Transverse colon (tissue), 4 donors: ENCODE results near the gene CHRM4. TPM values are rescaled to one million over a fixed set of nuclear protein-coding genes. Genes with fewer than 3 reads are reported as not detected.
A peak's percentile ranks its signal among the peaks of the same experiment; 100 is the strongest.

Experiments used
- DNase-seq: peaks from one replicate; pipeline ENCODE4 v3.0.0-alpha.2; 2019
- H3K27ac ChIP-seq, 4 donors: fragments of 200-600 bp; sonication (generic); 2 replicates each; pipeline ENCODE4 v1.5.1; 2016 to 2018; ENCODE audit warnings: inconsistent platforms in 4 of 4
- H3K27me3 ChIP-seq: fragments of 200-600 bp; sonication (generic); 2 replicates; pipeline ENCODE4 v1.5.1; 2017; ENCODE audit warnings: inconsistent platforms
- H3K36me3 ChIP-seq, 4 donors: fragments of 200-600 bp; sonication (generic); 2 replicates each; pipeline ENCODE4 v1.5.1; 2017 to 2019; ENCODE audit warnings: inconsistent platforms in 4 of 4
- H3K4me1 ChIP-seq, 4 donors: fragments of 200-600 bp; sonication (generic); 2 replicates each; pipeline ENCODE4 v1.5.1; 2017 to 2020; ENCODE audit warnings: inconsistent platforms in 4 of 4
- H3K4me3 ChIP-seq, 4 donors: fragments of 200-600 bp; sonication (generic); 1 replicate in 1 of 4; 2 replicates in 3 of 4; pipeline versions ENCODE4 v1.5.1 to v1.6.1; 2017 to 2019; ENCODE audit warnings: inconsistent platforms in 4 of 4
- H3K9me3 ChIP-seq, 2 donors: fragments of 200-600 bp; sonication (generic); 2 replicates each; pipeline ENCODE4 v1.5.1; 2017 to 2019; ENCODE audit warnings: inconsistent platforms in 2 of 2
- EP300 ChIP-seq: sonication (generic); formaldehyde crosslinking; IDR thresholded peaks from one replicate; pipeline ENCODE4 v1.6.1; 2017; ENCODE audit warnings: antibody characterized with exemption, low read depth
- POLR2A ChIP-seq: fragments of 450-650 bp; IDR thresholded peaks from one replicate; pipeline ENCODE4 v1.6.1; 2016; ENCODE audit warnings: antibody characterized with exemption, mild to moderate bottlenecking, moderate library complexity
- POLR2AphosphoS5 ChIP-seq, 3 donors: sonication (generic); formaldehyde crosslinking; IDR thresholded peaks; one replicate each; pipeline ENCODE4 v1.6.1; 2016; ENCODE audit warnings: antibody characterized with exemption in 3 of 3
- WGBS, 2 donors: methylation state at CpG; one replicate each; pipeline ENCODE4 v1.1.5; 2018; ENCODE audit warnings: low coverage in 1 of 2; 5-methylcytosine and 5-hydroxymethylcytosine counted together
- in situ Hi-C, 4 donors: fragments of 200-750 bp; cut with MboI; loops; one replicate each; pipeline versions ENCODE4 v1.15.0 to v1.15.1; 2017; ENCODE audit warnings: low sequenced_read_pairs in 3 of 4, low pct_ligation_motif_present in 1 of 4, low pct_unique_long_range_greater_than_20kb in 1 of 4
- intact Hi-C: fragments of 100-400 bp; cut with DNase I; formaldehyde crosslinking; loops from one replicate; pipeline ENCODE4 v1.15.1; 2023; ENCODE audit warnings: low total_unique reads
- total RNA-seq, 4 donors: library from RNA; depleted of rRNA; stranded (reverse); fragments of >200 nt; gene quantifications; one replicate each; pipeline ENCODE4 v1.1.0, GENCODE V29; 2016
- TF ChIP-seq, protein P1 (sequence below), 5 experiments: fragments of 200-600 bp in 3 of 5; fragments of 450-650 bp in 2 of 5; sonication (generic) in 3 of 5; IDR thresholded peaks; 1 replicate in 2 of 5; 2 replicates in 3 of 5; pipeline ENCODE4 v1.5.1; 2016 to 2017; ENCODE audit warnings: antibody characterized with exemption in 5 of 5, inconsistent platforms in 3 of 5, mild to moderate bottlenecking in 2 of 5, moderate library complexity in 1 of 5

CHRM4 gene
- total RNA-seq, 4 donors from 2014 or later = 0.82 to 3.3 TPM; not detected in 2

DNA sequence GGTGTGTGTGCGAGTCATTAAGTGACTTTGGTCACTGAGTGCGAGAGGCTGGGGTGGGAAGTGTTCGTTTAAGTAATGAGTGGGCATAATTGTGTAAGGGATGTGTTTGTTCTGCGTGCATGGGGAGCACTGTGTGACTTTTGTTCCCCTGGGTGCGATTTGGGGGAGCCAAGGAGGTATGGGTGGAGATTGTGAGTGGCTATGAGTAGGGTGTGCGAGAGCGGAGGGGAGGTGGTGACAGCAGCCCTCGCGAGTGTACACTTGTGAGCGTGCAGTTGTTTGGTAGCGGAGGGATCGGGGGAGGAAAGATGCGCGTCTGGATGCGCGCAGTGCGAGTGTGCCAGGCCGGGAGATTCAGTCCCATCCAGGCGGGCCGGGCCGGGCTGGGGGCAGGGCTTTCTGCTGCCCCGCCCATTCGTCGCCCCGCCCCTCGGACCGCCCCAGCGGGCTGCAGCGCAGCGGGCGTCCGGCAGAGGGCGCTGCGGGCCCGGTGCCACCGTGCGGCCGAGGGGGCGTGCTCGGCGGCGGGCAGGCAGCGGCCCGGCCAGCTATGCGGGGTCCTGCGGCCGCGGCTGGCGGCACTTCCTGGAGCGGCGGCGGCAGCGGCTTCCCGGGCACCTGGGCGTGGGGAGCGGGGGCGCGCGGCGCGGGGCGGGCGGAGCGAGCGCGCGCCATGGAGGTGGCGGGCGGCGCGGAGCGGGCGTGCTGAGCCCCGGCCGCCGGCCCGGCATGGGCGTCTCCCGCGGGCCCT lies 44.5 kb downstream of the CHRM4 start, which contains the start of gene DGKZ:
Gene DGKZ (plus strand): TSS at position 578 of the 751 bp plus-strand sequence. CDS start 197 bp downstream, outside the sequence.
- intact Hi-C loops (no loop called here), in situ Hi-C loops (no loop called here)
- H3K4me1 ChIP-seq = peaks cover 16 to 39% (median 24%) of the 10 kb centered on the region in 4 donors
- H3K27ac ChIP-seq = peak within 1 kb of the TSS; percentile 68 to 76 (median 74)
- peak within 1 kb of the TSS; percentile 65 to 86 (median 71) for H3K4me3 ChIP-seq
- 7 to 29% methylated on average over 7 to 48 of the region's 80 CpGs for WGBS, 2 donors
- TF ChIP-seq, protein P1, sequence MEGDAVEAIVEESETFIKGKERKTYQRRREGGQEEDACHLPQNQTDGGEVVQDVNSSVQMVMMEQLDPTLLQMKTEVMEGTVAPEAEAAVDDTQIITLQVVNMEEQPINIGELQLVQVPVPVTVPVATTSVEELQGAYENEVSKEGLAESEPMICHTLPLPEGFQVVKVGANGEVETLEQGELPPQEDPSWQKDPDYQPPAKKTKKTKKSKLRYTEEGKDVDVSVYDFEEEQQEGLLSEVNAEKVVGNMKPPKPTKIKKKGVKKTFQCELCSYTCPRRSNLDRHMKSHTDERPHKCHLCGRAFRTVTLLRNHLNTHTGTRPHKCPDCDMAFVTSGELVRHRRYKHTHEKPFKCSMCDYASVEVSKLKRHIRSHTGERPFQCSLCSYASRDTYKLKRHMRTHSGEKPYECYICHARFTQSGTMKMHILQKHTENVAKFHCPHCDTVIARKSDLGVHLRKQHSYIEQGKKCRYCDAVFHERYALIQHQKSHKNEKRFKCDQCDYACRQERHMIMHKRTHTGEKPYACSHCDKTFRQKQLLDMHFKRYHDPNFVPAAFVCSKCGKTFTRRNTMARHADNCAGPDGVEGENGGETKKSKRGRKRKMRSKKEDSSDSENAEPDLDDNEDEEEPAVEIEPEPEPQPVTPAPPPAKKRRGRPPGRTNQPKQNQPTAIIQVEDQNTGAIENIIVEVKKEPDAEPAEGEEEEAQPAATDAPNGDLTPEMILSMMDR (IDR thresholded peaks at IDR 0.05) = peak in 4 of 5 experiments; percentile 58 to 80 (median 70)
- no peak for TF ChIP-seq POLR2A
- peak in 2 of 3 donors; percentile 37 to 41 for TF ChIP-seq POLR2AphosphoS5 (IDR thresholded peaks at IDR 0.05)
- no peaks in the 10 kb centered on the region for H3K36me3 ChIP-seq
- no peaks in the 10 kb centered on the region for H3K9me3 ChIP-seq
- H3K27me3 ChIP-seq = no peaks in the 10 kb centered on the region
- DNase-seq = peak; percentile 90

- Histone ChIP-seq H3K27ac (peak overlapping the region; percentile 51 to 58 (median 57)), H3K4me1 (peaks cover 13 to 30% (median 20%) of the 10 kb centered on the region in 4 donors), H3K36me3 (no peaks in the 10 kb centered on the region), H3K9me3 (no peaks in the 10 kb centered on the region), H3K27me3 (no peaks in the 10 kb centered on the region), H3K4me3 (peak overlapping the region in 3 of 4 donors; percentile 4 to 37 (median 14))
- WGBS, 2 donors = 76% methylated on average over 7 of the region's 10 CpGs; no CpG with 5 or more reads in 1 of the 2 donors
- DNase-seq = no peak
- in situ Hi-C loops (no loop called here), intact Hi-C loops (no loop called here)
- TF ChIP-seq POLR2A (no peak), EP300 (no peak), POLR2AphosphoS5 (IDR thresholded peaks at IDR 0.05) (no peak)
- TF ChIP-seq, protein P1 (IDR thresholded peaks at IDR 0.05) = no peak
Measured at GRCh38 chr11:46345881-46346484, 45.6 kb downstream of the CHRM4 start.

DNA sequence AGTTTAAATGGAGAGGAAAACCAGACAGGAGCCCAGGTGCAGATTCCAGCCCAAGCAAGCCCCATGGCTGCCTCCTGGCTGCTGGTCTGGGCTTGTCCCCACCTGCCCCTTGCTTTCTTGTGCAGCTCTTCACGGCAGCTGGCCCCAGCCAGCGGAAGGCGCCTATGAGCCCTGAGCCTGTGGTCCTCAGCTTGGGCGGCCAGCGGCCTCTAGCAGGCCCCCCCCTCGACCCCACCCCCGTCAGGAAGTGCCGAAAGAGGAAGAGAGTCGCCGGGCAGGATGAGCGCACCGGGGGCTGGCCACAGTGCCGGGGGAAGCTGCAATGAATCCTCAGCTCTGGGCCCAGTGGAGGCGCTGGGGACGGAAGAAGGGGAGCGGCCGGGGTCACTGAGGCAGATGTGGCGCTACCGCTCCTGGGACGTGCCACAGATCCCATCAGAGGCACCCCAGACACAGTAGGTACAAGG lies 46.4 kb downstream of the CHRM4 start:
- intact Hi-C loops (no loop called here), in situ Hi-C loops (no loop called here)
- peaks cover 13 to 29% (median 19%) of the 10 kb centered on the region in 4 donors for H3K4me1 ChIP-seq
- peak overlapping the region in 3 of 4 donors; percentile 4 to 37 (median 14) for H3K4me3 ChIP-seq
- H3K9me3 ChIP-seq = no peaks in the 10 kb centered on the region
- peak; percentile 43 for DNase-seq
- peak overlapping the region; percentile 51 to 58 (median 57) for H3K27ac ChIP-seq
- H3K27me3 ChIP-seq = no peaks in the 10 kb centered on the region
- WGBS, 2 donors = 67 to 80% methylated on average over 2 to 20 of the region's 20 CpGs
- peak; percentile 24 for TF ChIP-seq POLR2A
- no peak for TF ChIP-seq EP300
- TF ChIP-seq, protein P1 (IDR thresholded peaks at IDR 0.05) = no peak
- TF ChIP-seq POLR2AphosphoS5 (IDR thresholded peaks at IDR 0.05) = no peak
- H3K36me3 ChIP-seq = no peaks in the 10 kb centered on the region

DNA sequence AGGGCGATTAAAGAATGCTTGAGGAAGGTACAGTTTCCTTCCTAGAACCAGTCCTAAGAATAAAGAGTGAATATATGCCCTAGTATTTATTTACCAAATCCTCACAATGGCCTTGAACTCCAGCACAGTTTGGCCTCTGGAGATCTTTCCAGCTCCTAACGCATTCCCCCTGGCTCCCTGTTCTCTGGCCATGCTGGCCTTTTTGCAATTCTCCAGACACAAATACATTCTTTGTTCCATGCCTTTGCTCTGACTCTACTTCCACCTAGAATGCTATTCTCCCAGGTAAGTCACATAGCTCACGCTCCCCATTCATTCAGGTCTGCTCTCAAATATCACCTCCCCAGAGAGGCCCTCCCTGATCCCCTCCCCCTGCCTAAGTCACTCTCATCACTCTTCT lies 48.1 kb downstream of the CHRM4 start:
- TF ChIP-seq EP300 (no peak), POLR2A (no peak)
- Histone ChIP-seq H3K9me3 (no peaks in the 10 kb centered on the region), H3K4me1 (peaks cover 10 to 33% (median 14%) of the 10 kb centered on the region in 4 donors), H3K36me3 (no peaks in the 10 kb centered on the region), H3K4me3 (no peak overlapping the region), H3K27ac (no peak overlapping the region), H3K27me3 (no peaks in the 10 kb centered on the region)
- intact Hi-C loops (no loop called here), in situ Hi-C loops (no loop called here)
- WGBS, 2 donors = 87 to 89% methylated on average over 2 to 3 of the region's 3 CpGs
- no peak for DNase-seq
